H1 (cell line): ENCODE measurements around the gene CEBPZ.

ENCODE experiments used
- BRCA1 ChIP-seq: IDR thresholded peaks from 2 replicates; pipeline ENCODE4 v1.6.1; 2012; ENCODE audit warnings: low read depth, low read length, improper control_type of control experiment
- CREB1 ChIP-seq: IDR thresholded peaks from 2 replicates; pipeline ENCODE4 v1.6.1; 2012; ENCODE audit warnings: inconsistent platforms
- TAF1 ChIP-seq: IDR thresholded peaks from 2 replicates; pipeline ENCODE4 v1.6.1; 2011; ENCODE audit warnings: mild to moderate bottlenecking, low read depth, low read length
- YY1 ChIP-seq: IDR thresholded peaks from 2 replicates; pipeline ENCODE4 v1.6.1; 2011; ENCODE audit warnings: low read depth, mild to moderate bottlenecking, low read length

GRCh38 chr2:37191747-37192146, 39.6 kb downstream of the CEBPZ start:
- no peak for TF ChIP-seq CREB1
- no peak for TF ChIP-seq TAF1
- no peak for TF ChIP-seq YY1
- no peak for TF ChIP-seq BRCA1
